Ovary (tissue), 3 donors: ENCODE data around the gene HOXB2.

Source experiments
- CTCF ChIP-seq, 3 donors: fragments of 450-650 bp in 2 of 3; fragments of 200-600 bp in 1 of 3; IDR thresholded peaks; one replicate each; pipeline versions ENCODE4 v1.5.1 to v1.8.0; 2016 to 2022; ENCODE audit warnings: antibody characterized with exemption in 3 of 3, mild to moderate bottlenecking in 1 of 3
- EP300 ChIP-seq: sonication (generic); formaldehyde crosslinking; IDR thresholded peaks from one replicate; pipeline ENCODE4 v1.6.1; 2017; ENCODE audit warnings: antibody characterized with exemption
- POLR2A ChIP-seq: fragments of 450-650 bp; IDR thresholded peaks from one replicate; pipeline ENCODE4 v1.6.1; 2017; ENCODE audit warnings: antibody characterized with exemption, mild to moderate bottlenecking, moderate library complexity
- donor health status: DM: no; HTN: no; CAD: no.

- TF ChIP-seq POLR2A: no peak
- no peak for TF ChIP-seq CTCF (IDR thresholded peaks at IDR 0.05)
- TF ChIP-seq EP300: no peak
These were observed 29.7 kb upstream of the HOXB2 start for GRCh38 chr17:48574505-48575065.
